Right ventricle myocardium superior (tissue), 1 donor: ENCODE data around the gene ZNF267. TPM values are rescaled to one million over a fixed set of nuclear protein-coding genes. Genes with fewer than 3 reads are reported as not detected.
"Not testable (repeated sequence)": the region's sequence is repeated elsewhere in the genome, so short reads cannot be mapped to it uniquely, and the experiment has no call there.

Experiments used
- ATAC-seq: fragments of 200-7000 bp; cut with Tn5 transposase; one replicate; pipeline ENCODE4 v1.9.1; 2020; ENCODE audit warnings: mild to moderate bottlenecking; ENCODE audit not compliant: poor library complexity
- DNase-seq: peaks from one replicate; pipeline ENCODE4 v3.0.0-alpha.2; 2020
- intact Hi-C: fragments of 100-400 bp; cut with DNase I; formaldehyde crosslinking; loops from one replicate; pipeline ENCODE4 v1.11.2; 2022
- long read RNA-seq: library from polyadenylated mRNA; unstranded; transcript quantifications from one replicate; pipeline ENCODE4 v2.0.0, GENCODE V29; 2021
- total RNA-seq: library from RNA; stranded (reverse); fragmentation: NEBNext Ultra II Directional; extraction: Animal tissue kit (Norgen Biotek cat#: 25700); gene quantifications from one replicate; pipeline ENCODE4 v1.2.1, GENCODE V29; 2021
- donor health status: DM: no; HTN: yes; CAD: no; lungs with severe emphysema.

The ZNF267 gene
- total RNA-seq, result 4.4 TPM
- long read RNA-seq, transcript ZNF267-202 (5 exons, 680 nt), result major isoform, 6 of 7 reads
- long read RNA-seq, partial matches to known transcripts, result 0 of 7 reads
- long read RNA-seq, other reads (novel, unspliced or antisense), result 0 of 7 reads

- intact Hi-C loops, result loop anchor here (10.0 kb wide), 1 partner anchor 159 kb away; a partner anchor contains a TSS
- DNase-seq (peak; percentile 96), ATAC-seq (peak; percentile 98)
Observed at GRCh38 chr16:31873556-31874365, at the start of gene ZNF267. ZNF267 (plus strand) TSS chr16:31873807; CDS start chr16:31873967, 160 bp downstream.

- DNase-seq (no peak), ATAC-seq (no peak)
- intact Hi-C loops, result no loop called here
Observed at GRCh38 chr16:31833047-31833446, 40.6 kb upstream of the ZNF267 start.

- intact Hi-C loops, ATAC-seq, DNase-seq: not testable (repeated sequence)
Observed at GRCh38 chr16:31836396-31836795, 37.2 kb upstream of the ZNF267 start.

- intact Hi-C loops, result no loop called here
- no peak for DNase-seq
- ATAC-seq, result no peak
Observed at GRCh38 chr16:31842864-31843263, 30.7 kb upstream of the ZNF267 start.

- DNase-seq, intact Hi-C loops, ATAC-seq: not testable (repeated sequence)
Observed at GRCh38 chr16:31848572-31848971, 25.0 kb upstream of the ZNF267 start.

GRCh38 chr16:31853291-31853690 lies 20.3 kb upstream of the ZNF267 start:
- intact Hi-C loops, result no loop called here
- DNase-seq (no peak), ATAC-seq (no peak)

GRCh38 chr16:31860508-31860907 lies 13.1 kb upstream of the ZNF267 start:
- DNase-seq (no peak), ATAC-seq (no peak)
- intact Hi-C loops, result loop anchor here (10.0 kb wide), 1 partner anchor 876 kb away; the partner anchor contains the start of gene HSD3B7

- intact Hi-C loops, result loop anchor here (10.0 kb wide), 1 partner anchor 877 kb away; the partner anchor contains the start of gene HSD3B7
- no peak for DNase-seq
Observed at GRCh38 chr16:31861455-31861854, 12.2 kb upstream of the ZNF267 start.

GRCh38 chr16:31862761-31863160 lies 10.8 kb upstream of the ZNF267 start:
- ATAC-seq, result no peak
- no peak for DNase-seq
- intact Hi-C loops, result loop anchor here (10.0 kb wide), 1 partner anchor 878 kb away; the partner anchor contains the start of gene HSD3B7

More at GRCh38 chr16:31861455-31861854, 12.2 kb upstream of the ZNF267 start:
- ATAC-seq, result no peak

- DNase-seq (no peak), ATAC-seq (no peak)
- intact Hi-C loops, result loop anchor here (10.0 kb wide), 1 partner anchor 883 kb away; the partner anchor contains the start of gene HSD3B7
Observed at GRCh38 chr16:31868164-31868563, 5.4 kb upstream of the ZNF267 start.

- intact Hi-C loops, result loop anchor here (10.0 kb wide), 1 partner anchor 884 kb away; the partner anchor contains the start of gene HSD3B7
- ATAC-seq, result peak; percentile 84
- peak; percentile 79 for DNase-seq
Observed at GRCh38 chr16:31868691-31869167, 4.9 kb upstream of the ZNF267 start.

- DNase-seq, result peak; percentile 54
- intact Hi-C loops, result loop anchor here (10.0 kb wide), 2 partner anchors 155 to 885 kb away; partner anchors contain the start of gene HSD3B7
- ATAC-seq, result peak; percentile 63
Observed at GRCh38 chr16:31869511-31870201, 4.0 kb upstream of the ZNF267 start.

- ATAC-seq (no peak), DNase-seq (no peak)
- intact Hi-C loops, result loop anchor here (10.0 kb wide), 1 partner anchor 156 kb away; a partner anchor contains a TSS
Observed at GRCh38 chr16:31870809-31871208, 2.8 kb upstream of the ZNF267 start.

GRCh38 chr16:31871510-31871909 lies 2.1 kb upstream of the ZNF267 start:
- intact Hi-C loops, result loop anchor here (10.0 kb wide), 1 partner anchor 157 kb away; a partner anchor contains a TSS
- ATAC-seq, result no peak
- DNase-seq, result no peak

- ATAC-seq (no peak), DNase-seq (no peak)
- intact Hi-C loops, result loop anchor here (10.0 kb wide), 1 partner anchor 157 kb away; a partner anchor contains a TSS
Observed at GRCh38 chr16:31872201-31872600, 1.4 kb upstream of the ZNF267 start.

GRCh38 chr16:31874366-31875111 lies 932 bp downstream of the ZNF267 start:
- DNase-seq (no peak), ATAC-seq (peak; percentile 47)
- intact Hi-C loops, result loop anchor here (10.0 kb wide), 1 partner anchor 160 kb away; a partner anchor contains a TSS

GRCh38 chr16:31875112-31875803 lies 1.7 kb downstream of the ZNF267 start:
- intact Hi-C loops, result loop anchor here (10.0 kb wide), 1 partner anchor 160 kb away; a partner anchor contains a TSS
- no peak for DNase-seq
- ATAC-seq, result no peak
